CD4-positive, alpha-beta T cell (primary cell): ENCODE results near the gene GIT1. TPM values are rescaled to one million over a fixed set of nuclear protein-coding genes. Genes with fewer than 3 reads are reported as not detected.

Source experiments
- ATAC-seq: fragments of 200-7000 bp; cut with Tn5 transposase; one replicate; pipeline ENCODE4 v1.10.0; 2022; ENCODE audit warnings: mild to moderate bottlenecking; ENCODE audit not compliant: poor library complexity
- CTCF ChIA-PET: fragments of 350-600 bp; sonication (Branson Sonifier 250); formaldehyde crosslinking; loops from one replicate; lab custom pipeline; 2021; ENCODE audit warnings: antibody characterized with exemption, inconsistent platforms; lab: Charles Lee
- POLR2A ChIA-PET: fragments of 350-600 bp; sonication (Branson Sonifier 250); formaldehyde crosslinking; loops from one replicate; lab custom pipeline; 2021; ENCODE audit warnings: antibody characterized with exemption, inconsistent platforms; lab: Charles Lee
- DNase-seq, 14 experiments: peaks; one replicate each; pipeline ENCODE4 v3.0.0-alpha.2; 2013 to 2020; ENCODE audit warnings: mixed read lengths in 2 of 14
- H3K27ac ChIP-seq, 2 donors: one replicate each; pipeline versions ENCODE4 v1.5.1 to v1.7.0; 2013; ENCODE audit warnings: low read length in 2 of 2, low read depth in 1 of 2, mild to moderate bottlenecking in 1 of 2
- H3K27me3 ChIP-seq, 2 experiments: 1 replicate in 1 of 2; 2 replicates in 1 of 2; pipeline versions ENCODE4 v1.6.1 to v1.7.0; 2013; ENCODE audit warnings: low read length in 2 of 2, control low read depth in 1 of 2, mild to moderate bottlenecking in 1 of 2, moderate library complexity in 1 of 2; ENCODE audit not compliant: insufficient read depth in 2 of 2, control insufficient read depth in 1 of 2
- H3K36me3 ChIP-seq: one replicate; pipeline ENCODE4 v1.6.1; 2013; ENCODE audit warnings: low read length, control low read depth; ENCODE audit not compliant: insufficient read depth
- H3K4me1 ChIP-seq: one replicate; pipeline ENCODE4 v1.6.1; 2013; ENCODE audit warnings: low read length, control low read depth; ENCODE audit not compliant: insufficient read depth
- H3K4me3 ChIP-seq: one replicate; pipeline ENCODE4 v1.5.1; 2013; ENCODE audit warnings: mild to moderate bottlenecking, low read length, moderate library complexity
- H3K9me3 ChIP-seq, 2 experiments: 1 replicate in 1 of 2; 2 replicates in 1 of 2; pipeline versions ENCODE4 v1.6.1 to v1.7.0; 2013; ENCODE audit warnings: low read length in 2 of 2, mild to moderate bottlenecking in 2 of 2, control low read depth in 1 of 2, moderate library complexity in 1 of 2; ENCODE audit not compliant: control insufficient read depth in 1 of 2, insufficient read depth in 1 of 2
- H3K27ac Mint-ChIP-seq: one replicate; pipeline ENCODE4 v1.8.0; 2020; ENCODE audit warnings: mixed read lengths
- H3K27me3 Mint-ChIP-seq: one replicate; pipeline ENCODE4 v1.8.0; 2021; ENCODE audit warnings: mixed read lengths
- H3K36me3 Mint-ChIP-seq: one replicate; pipeline ENCODE4 v1.8.0; 2021; ENCODE audit warnings: low read depth, mixed read lengths
- H3K4me1 Mint-ChIP-seq: one replicate; pipeline ENCODE4 v1.8.0; 2021; ENCODE audit warnings: low read depth, mixed read lengths
- H3K4me3 Mint-ChIP-seq: one replicate; pipeline ENCODE4 v1.8.0; 2020; ENCODE audit warnings: mild to moderate bottlenecking, mixed read lengths
- H3K9me3 Mint-ChIP-seq: one replicate; pipeline ENCODE4 v1.8.0; 2020; ENCODE audit warnings: mixed read lengths
- CTCF ChIP-seq: fragments of 200-600 bp; IDR thresholded peaks from one replicate; pipeline ENCODE4 v1.8.0; 2022; ENCODE audit warnings: antibody characterized with exemption, mild to moderate bottlenecking
- intact Hi-C, 2 experiments: fragments of 100-400 bp; cut with DNase I in 1 of 2; cut with micrococcal nuclease in 1 of 2; formaldehyde crosslinking; loops; one replicate each; pipeline versions ENCODE4 v1.15.1 to v1.9.0; 2023 to 2025; cut with DNase I, micrococcal nuclease
- total RNA-seq, 174 experiments: library from RNA in 2 of 174; stranded (reverse) in 2 of 174; gene quantifications; one replicate each; pipeline ENCODE4 v1.2.3 and lab custom pipeline; 2021 to 2026

GIT1 gene
- total RNA-seq, 2 experiments from 2014 or later, result 35.8 to 36.7 TPM

- peaks cover 4% of the 10 kb centered on the region for H3K36me3 Mint-ChIP-seq
- H3K4me3 Mint-ChIP-seq, result peak overlapping the region; percentile 98
- Histone ChIP-seq H3K27me3 (no peaks in the 10 kb centered on the region), H3K4me3 (peak overlapping the region; percentile 84), H3K36me3 (peaks cover 4% of the 10 kb centered on the region), H3K4me1 (peaks cover 84% of the 10 kb centered on the region), H3K27ac (peak overlapping the region; percentile 40 to 60), H3K9me3 (no peaks in the 10 kb centered on the region)
- TF ChIP-seq CTCF, result no peak
- peak overlapping the region; percentile 84 for H3K27ac Mint-ChIP-seq
- DNase-seq (no peak), ATAC-seq (no peak)
- no peaks in the 10 kb centered on the region for H3K9me3 Mint-ChIP-seq
- intact Hi-C loops, result loop anchor here (2.0 to 10.0 kb wide), 5 partner anchors 19 to 843 kb away; partner anchors contain the start of genes PHF12 (in 1 of the 2), SSH2 (in 1 of the 2), TP53I13 (in 1 of the 2) and TRAF4 (in 1 of the 2)
- POLR2A ChIA-PET, result interaction anchor here (1.0 to 4.4 kb wide), 5 partner anchors 16 to 29 kb away, joined by 4 to 40 read pairs (median 7); partner anchors contain the start of gene TP53I13
- H3K27me3 Mint-ChIP-seq, result no peaks in the 10 kb centered on the region
- CTCF ChIA-PET, result interaction anchor here (0.6 to 3.9 kb wide), 4 partner anchors 21 to 807 kb away, joined by 4 to 28 read pairs (median 5); partner anchors contain the start of gene ABHD15
- peaks cover 83% of the 10 kb centered on the region for H3K4me1 Mint-ChIP-seq
These were observed 1.4 kb downstream of the GIT1 start for GRCh38 chr17:29588017-29588561.

GRCh38 chr17:29587591-29587990 lies 1.9 kb downstream of the GIT1 start:
- no peak for TF ChIP-seq CTCF
- intact Hi-C loops, result loop anchor here in 1 of 2 experiments (5.0 to 10.0 kb wide), 3 partner anchors 175 to 843 kb away; partner anchors contain the start of genes PHF12 and TRAF4
- Mint-ChIP-seq H3K4me1 (peaks cover 80% of the 10 kb centered on the region), H3K9me3 (no peaks in the 10 kb centered on the region), H3K4me3 (peak overlapping the region; percentile 98), H3K36me3 (peaks cover 5% of the 10 kb centered on the region), H3K27ac (peak overlapping the region; percentile 84), H3K27me3 (no peaks in the 10 kb centered on the region)
- peaks cover 9% of the 10 kb centered on the region for H3K36me3 ChIP-seq
- DNase-seq (no peak), ATAC-seq (no peak)
- ChIA-PET POLR2A (interaction anchor here (1.0 to 4.4 kb wide), 5 partner anchors 15 to 29 kb away, joined by 4 to 40 read pairs (median 7); partner anchors contain the start of gene TP53I13), CTCF (interaction anchor here (0.6 to 3.9 kb wide), 4 partner anchors 20 to 807 kb away, joined by 4 to 28 read pairs (median 5); partner anchors contain the start of gene ABHD15)
- H3K4me3 ChIP-seq, result no peak overlapping the region
- peaks cover 80% of the 10 kb centered on the region for H3K4me1 ChIP-seq
- H3K27me3 ChIP-seq, result no peaks in the 10 kb centered on the region
- H3K27ac ChIP-seq, result no peak overlapping the region
- H3K9me3 ChIP-seq, result no peaks in the 10 kb centered on the region

GRCh38 chr17:29586676-29587469 lies 2.6 kb downstream of the GIT1 start:
- no peak for DNase-seq
- Mint-ChIP-seq H3K36me3 (peaks cover 12% of the 10 kb centered on the region), H3K4me3 (peak overlapping the region; percentile 59), H3K9me3 (no peaks in the 10 kb centered on the region), H3K27ac (peak overlapping the region; percentile 45), H3K27me3 (no peaks in the 10 kb centered on the region), H3K4me1 (peaks cover 73% of the 10 kb centered on the region)
- Histone ChIP-seq H3K27me3 (no peaks in the 10 kb centered on the region), H3K9me3 (no peaks in the 10 kb centered on the region), H3K4me3 (no peak overlapping the region), H3K27ac (no peak overlapping the region), H3K36me3 (peaks cover 16% of the 10 kb centered on the region), H3K4me1 (peaks cover 73% of the 10 kb centered on the region)
- no peak for TF ChIP-seq CTCF
- POLR2A ChIA-PET, result interaction anchor here (1.3 to 4.4 kb wide), 3 partner anchors 15 to 30 kb away, joined by 7 to 40 read pairs (median 8); partner anchors contain the start of gene TP53I13
- CTCF ChIA-PET, result interaction anchor here (0.7 to 3.9 kb wide), 5 partner anchors 19 to 31 kb away, joined by 3 to 28 read pairs (median 5); partner anchors contain the start of gene ABHD15
- intact Hi-C loops, result loop anchor here in 1 of 2 experiments (5.0 to 10.0 kb wide), 3 partner anchors 175 to 842 kb away; partner anchors contain the start of genes PHF12 and TRAF4
- no peak for ATAC-seq
